Esophagus mucosa (tissue), 1 donor: ENCODE results near the gene PEX11A. TPM values are rescaled to one million over a fixed set of nuclear protein-coding genes. Genes with fewer than 3 reads are reported as not detected.
A peak's percentile ranks its signal among the peaks of the same experiment; 100 is the strongest.

Source experiments
- ATAC-seq: fragments of 200-7000 bp; cut with Tn5 transposase; one replicate; pipeline ENCODE4 v1.9.1; 2020
- total RNA-seq: library from RNA; stranded (reverse); gene quantifications from one replicate; pipeline ENCODE4 v1.2.4, GENCODE V29; 2023
- donor health status: DM: yes; HTN: yes; CAD: no.

Gene PEX11A
- total RNA-seq, 1 donor from 2014 or later: 3.5 TPM

DNA sequence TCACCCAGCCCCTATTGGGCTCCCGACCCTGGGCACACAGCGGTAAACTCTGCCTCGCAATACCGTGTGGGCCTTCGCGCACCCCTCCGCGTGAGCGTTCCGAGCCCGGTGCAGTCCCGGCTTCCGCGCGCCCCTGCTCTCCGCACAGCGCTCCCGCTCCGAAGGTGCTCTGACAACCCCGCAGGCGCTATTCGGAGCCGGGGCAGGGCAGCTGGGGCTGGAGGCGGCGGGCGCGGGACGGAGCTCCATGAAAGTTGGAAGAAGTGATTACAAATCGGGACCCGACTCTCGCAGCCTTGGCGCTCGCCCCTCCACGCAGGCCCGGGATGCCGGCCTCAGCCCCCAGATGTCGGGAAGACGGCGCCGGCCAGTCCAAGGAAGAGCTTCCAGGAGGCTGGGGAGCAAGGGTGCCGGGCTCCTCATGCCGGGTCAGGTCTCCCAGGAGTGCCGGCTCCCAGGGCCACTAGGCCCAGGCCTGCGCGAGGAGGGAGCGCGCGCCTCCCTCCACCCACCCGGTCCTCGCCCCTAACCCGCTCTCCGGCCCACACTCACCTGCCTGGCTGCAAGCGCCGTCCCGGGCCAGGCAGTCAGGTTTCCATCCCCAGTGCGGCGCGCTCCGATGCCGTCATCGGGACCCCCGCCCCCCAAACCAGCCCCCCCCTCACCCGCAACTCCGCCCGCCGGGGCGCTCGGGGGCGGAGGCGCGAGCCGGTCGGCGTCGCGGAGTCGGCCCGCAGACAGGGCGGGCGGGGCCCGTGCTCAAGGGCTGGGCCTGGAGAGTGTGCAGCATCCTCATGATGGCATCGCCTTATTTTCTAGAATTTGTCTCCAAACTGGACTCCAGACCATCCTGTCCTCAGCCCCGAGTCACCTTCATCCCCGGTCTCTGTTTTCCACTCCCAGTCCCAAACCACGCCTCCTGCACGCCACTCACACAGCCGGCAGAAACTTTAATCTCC lies 35.4 kb downstream of the PEX11A start, which contains the start of gene KIF7:
Gene KIF7 (minus strand): TSS at position 621 of the 959 bp plus-strand sequence. CDS start 2,537 bp downstream, outside the sequence.
- peak; percentile 68 for ATAC-seq

DNA sequence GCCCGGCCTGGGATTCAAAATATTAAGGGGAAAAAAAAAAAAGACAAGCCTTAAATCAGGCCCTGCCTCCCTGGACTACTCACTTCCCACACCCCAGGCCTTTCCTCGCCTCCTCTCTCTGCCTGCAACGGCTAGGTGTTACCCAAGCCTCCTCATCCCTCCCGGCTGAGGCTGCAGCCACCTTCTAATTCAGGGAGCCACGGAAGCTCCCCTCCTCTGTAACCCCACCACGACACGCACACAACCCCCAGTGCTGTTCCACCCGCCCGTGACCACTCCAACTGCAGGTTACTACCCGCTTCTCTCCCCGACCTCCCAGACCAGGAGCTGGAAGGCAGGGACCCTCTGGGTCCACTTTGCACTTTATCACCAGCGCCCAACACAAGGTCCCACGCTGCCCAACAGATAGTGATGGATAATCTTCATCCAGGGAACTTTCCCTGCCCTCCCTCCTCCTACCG lies 36.2 kb downstream of the PEX11A start:
- peak; percentile 43 for ATAC-seq

DNA sequence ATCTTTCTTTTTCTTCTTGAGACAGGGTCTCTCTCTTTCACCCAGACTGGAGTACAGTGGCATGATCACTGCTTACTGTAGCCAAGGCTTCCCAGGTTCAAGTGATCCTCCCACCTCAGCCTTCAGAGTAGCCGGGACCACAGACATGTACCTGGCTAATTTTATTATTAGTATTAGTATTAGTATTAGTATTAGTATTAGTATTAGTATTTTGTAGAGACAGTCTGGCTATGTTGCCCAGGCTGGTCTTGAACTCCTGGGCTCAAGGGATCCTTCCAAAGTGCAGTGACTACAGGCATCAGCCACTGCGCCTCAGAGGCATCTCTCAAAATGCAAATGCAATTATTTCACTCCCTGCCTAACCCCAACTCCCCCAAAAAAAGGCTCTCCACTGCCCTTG lies 37.0 kb downstream of the PEX11A start:
- no peak for ATAC-seq

DNA sequence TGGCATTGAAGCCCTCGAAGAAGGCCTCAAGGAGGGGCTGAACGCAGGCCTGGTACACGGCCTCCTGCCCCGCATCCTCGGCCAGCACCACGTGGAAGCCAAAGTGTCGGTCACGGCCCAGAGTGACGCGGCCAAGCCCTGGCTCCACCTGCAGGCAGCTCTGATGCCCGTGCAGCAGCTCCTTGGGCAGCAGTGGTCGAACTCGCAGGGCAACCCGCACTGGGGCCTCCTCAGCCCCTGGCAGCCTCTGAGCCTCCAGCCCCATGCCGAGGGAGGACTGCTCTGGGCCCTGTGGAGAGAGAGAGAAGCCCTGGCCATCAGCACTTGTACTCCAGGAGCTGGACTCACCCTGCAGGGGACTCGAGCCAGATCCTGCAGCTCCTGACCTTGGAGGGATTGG lies 37.9 kb downstream of the PEX11A start:
- no peak for ATAC-seq

GRCh38 chr15:89652131-89652530 lies 38.4 kb downstream of the PEX11A start:
- ATAC-seq: no peak

DNA sequence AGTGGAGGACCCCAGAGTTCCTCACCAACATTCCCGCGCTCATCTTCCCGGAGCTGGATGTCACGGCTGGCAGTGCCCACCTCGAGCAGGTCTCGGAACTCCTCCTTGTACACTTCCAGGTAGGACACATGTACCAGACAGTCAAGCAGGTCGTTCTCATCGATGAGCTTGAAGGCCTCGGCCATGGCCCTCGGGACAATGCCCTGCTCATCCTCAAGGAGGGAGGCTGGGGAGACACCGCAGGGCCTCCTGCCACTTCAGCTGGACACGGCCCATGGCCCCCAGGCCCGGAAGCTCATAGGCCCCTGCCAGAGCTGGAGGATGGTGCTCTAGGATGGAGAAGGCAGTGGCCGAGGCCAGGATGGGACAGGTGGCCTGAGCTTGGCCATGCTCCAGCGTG lies 40.8 kb downstream of the PEX11A start:
- no peak for ATAC-seq

- no peak for ATAC-seq
These were observed 41.4 kb downstream of the PEX11A start for GRCh38 chr15:89649013-89649625.

DNA sequence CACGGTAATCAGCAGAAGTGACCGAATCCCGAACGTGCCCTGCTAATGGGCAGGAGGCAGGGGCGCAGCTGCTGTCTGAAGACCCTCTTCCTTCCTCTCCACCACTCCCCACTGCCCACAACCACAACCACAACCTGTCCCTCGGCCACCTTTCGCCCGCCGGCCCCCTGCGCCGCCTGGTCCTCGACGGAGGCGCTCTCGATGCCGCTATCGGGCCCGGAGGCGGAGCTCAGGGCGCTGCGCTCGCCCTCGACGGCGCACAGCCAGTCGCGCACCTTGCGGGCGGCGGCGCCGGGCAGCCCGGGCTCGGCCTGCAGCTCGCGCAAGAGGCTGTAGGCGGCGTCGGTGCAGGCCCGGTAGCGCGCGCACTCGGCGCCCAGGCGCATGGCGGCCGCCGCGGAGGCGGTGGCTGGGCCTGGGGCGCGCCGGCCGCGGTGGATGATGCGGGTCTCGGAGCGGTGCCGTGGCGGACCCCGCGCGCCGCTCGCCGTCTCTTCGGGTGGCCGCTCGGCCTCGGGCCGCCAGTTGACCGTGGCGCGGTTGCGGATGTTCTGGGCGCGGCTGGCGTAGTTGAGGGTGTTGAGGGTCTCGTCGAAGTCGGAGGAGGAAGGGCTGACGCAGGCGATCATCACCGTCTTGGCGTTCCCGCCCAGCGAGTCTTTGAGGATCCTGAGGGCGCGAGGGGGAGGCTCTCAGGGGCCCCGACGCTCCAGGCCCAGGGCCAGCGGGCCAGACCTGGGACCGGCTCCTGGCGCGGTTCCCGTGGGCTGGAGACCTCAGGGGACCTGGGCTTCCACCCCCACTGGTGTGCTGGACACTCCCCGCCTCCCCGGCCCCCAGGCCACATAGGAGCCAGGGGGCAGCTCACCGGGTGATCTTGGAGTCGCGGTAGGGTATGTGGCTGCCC lies 42.2 kb downstream of the PEX11A start:
- ATAC-seq: no peak

DNA sequence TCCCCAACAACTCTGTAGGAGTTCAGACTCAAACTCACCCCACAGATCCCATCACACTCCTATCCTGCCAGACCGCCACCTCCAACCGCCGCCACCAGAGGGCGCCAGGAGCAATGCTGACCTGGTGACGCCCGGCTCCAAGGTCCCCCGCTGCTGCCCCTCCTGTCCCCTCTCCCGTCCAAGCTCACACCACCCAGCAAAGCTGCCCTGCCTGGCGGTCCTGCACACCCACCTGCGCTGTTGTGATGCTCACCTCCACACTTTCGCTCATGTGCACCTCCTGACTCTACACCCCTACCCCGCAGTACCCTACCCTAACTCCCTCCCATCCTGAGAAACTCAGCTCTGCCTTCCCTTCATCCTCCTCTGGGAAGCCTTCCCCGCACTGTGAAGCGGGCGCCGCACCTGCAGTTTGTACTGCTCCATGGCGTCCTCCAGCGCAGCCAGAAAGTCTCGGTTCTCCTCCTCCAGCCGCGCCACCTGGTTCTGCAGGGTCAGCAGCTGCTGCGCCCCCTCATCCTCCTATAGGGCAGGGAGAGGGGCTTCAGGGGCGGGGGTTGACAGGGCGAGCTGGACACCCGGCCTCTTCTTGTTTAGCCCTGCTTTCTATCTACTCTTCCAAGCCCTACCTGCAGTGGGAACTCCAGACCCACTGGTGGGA lies 43.2 kb downstream of the PEX11A start:
- ATAC-seq: peak; percentile 64

GRCh38 chr15:89646416-89647141 lies 44.0 kb downstream of the PEX11A start:
- ATAC-seq: no peak

- ATAC-seq: no peak
These were observed 44.9 kb downstream of the PEX11A start for GRCh38 chr15:89645680-89646079.

DNA sequence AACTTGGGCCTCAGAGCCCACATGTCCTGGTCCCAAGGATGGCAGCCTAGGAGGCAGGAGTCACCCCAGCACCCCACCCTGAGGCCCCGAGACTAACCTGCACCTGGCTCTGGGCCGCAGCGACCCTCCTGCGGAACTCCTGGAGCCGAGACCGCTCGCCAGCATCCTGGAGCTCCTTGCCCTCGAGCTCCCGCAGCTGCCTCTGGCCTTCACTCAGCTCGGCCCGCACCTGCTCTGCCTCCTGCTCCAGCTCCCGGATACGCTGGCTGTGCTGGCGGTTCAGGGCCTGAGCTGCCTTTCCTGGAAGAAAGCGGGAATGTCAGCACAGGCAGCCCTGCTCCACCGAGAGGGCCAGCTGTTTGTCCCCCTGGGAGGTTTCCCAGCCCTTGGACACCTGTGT lies 48.4 kb downstream of the PEX11A start:
- ATAC-seq: peak; percentile 38

GRCh38 chr15:89641053-89641452 lies 49.5 kb downstream of the PEX11A start:
- peak; percentile 13 for ATAC-seq

DNA sequence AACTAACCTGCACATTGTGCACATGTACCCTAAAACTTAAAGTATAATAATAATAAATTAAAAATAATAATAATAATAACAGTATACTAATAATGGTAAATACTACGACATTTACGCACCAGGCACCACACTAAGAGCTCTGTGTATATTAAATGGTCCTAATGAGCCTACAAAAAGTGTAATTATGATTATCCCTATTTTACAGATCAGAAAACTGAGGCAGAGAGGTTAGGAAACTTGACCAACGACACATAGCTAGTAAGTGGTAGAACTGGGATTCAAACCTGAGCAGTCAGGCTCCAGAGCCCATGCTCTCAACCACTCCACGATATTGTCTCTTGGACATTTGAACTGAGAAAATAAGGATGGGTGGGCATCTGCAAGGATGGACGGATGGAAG lies 50.3 kb downstream of the PEX11A start:
- ATAC-seq: no peak

DNA sequence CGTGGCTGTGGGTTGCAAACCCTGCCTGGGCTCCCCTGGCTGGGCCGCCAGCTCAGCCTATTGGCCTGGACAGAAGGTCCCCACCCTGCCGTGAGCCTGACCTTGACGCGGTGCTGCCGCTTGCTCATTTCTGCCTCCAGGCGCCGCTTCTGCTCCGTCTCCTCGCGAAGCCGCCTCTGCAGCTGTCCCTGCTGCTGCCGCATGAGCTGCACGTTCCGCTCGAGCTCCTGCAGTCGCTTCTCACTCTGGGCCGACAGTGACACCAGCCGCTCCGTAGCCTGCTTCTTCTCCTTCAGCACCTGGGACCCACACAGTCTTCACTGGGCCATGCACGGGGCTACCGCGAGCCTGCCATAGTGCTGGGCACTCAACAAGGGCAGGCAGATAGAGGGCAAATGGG lies 57.0 kb downstream of the PEX11A start:
- ATAC-seq: no peak

DNA sequence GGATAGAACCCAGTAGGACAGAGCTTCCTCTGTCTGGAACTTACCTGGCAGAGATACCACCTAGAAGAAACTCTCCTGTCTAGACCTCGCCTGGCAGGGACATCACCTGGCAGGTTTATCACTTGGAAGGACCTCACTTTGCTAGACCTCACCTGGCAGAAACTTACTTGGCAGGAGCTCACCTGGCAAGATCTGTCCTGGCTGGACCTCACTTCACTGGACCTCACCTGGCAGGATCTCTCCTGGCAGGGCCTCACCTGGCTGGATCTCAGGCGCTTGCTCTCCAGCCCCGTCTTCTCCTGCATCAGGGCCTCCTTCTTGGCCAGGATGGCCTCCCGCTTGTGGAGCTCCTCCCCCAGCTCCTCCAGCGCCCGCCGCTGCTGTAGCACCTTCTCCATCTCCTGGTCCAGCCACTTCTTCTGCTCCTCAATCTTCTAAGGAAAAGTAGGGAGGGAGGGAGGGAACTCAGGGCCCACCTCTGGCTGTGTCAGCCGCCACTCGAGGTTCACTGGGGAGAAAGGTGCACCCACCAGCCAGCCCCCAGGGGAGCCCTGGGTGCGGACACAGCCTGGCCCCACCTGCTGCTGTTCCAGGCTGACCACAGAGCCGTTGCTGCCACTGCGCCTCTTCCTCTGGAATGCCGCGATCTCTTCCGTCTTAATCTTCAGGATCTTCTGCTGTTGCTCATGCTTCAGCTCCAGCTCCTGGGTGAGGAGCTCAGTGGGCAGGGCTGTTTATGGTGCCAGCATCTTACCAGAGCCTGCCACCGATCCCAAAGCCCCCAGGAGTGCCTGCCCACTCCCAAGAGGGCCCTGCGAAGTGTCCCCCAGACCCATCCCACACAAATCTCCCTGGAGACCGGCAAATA lies 57.8 kb downstream of the PEX11A start:
- ATAC-seq: peak; percentile 17

GRCh38 chr15:89631902-89632264 lies 58.7 kb downstream of the PEX11A start:
- peak; percentile 19 for ATAC-seq
